Activated CD8-positive, alpha-beta memory T cell treated with anti-CD3 and anti-CD28 coated beads, Interleukin-2, amount 10 ng/mL, durations not matched to agents 7 days and 5 days (primary cell): ENCODE measurements around the gene LCA5. TPM values are rescaled to one million over a fixed set of nuclear protein-coding genes. Genes with fewer than 3 reads are reported as not detected.

Experiments used
- ATAC-seq: fragments of 150-1000 bp; cut with Tn5 transposase; one replicate; pipeline ENCODE4 v1.10.0; 2021; ENCODE audit warnings: moderate library complexity
- CTCF ChIA-PET: fragments of 350-600 bp; sonication (Branson Sonifier 250); formaldehyde crosslinking; loops from one replicate; lab custom pipeline; 2021; ENCODE audit warnings: antibody characterized with exemption; lab: Charles Lee
- DNase-seq: peaks from one replicate; pipeline ENCODE4 v3.0.0-alpha.2; 2020
- H3K27ac Mint-ChIP-seq: one replicate; pipeline ENCODE4 v1.8.0; 2021; ENCODE audit warnings: mild to moderate bottlenecking, mixed read lengths
- H3K27me3 Mint-ChIP-seq: one replicate; pipeline ENCODE4 v1.8.0; 2021; ENCODE audit warnings: mixed read lengths
- H3K36me3 Mint-ChIP-seq: one replicate; pipeline ENCODE4 v1.8.0; 2021; ENCODE audit warnings: mild to moderate bottlenecking, mixed read lengths
- H3K4me1 Mint-ChIP-seq: one replicate; pipeline ENCODE4 v1.8.0; 2021; ENCODE audit warnings: mixed read lengths
- H3K4me3 Mint-ChIP-seq: one replicate; pipeline ENCODE4 v1.8.0; 2021; ENCODE audit warnings: mild to moderate bottlenecking, moderate library complexity, mixed read lengths
- H3K9me3 Mint-ChIP-seq: one replicate; pipeline ENCODE4 v1.8.0; 2022; ENCODE audit warnings: low read depth, mixed read lengths
- total RNA-seq, 2 experiments: library from RNA; stranded (reverse); gene quantifications; one replicate each; pipeline ENCODE4 v1.2.3, GENCODE V29; 2021

Gene LCA5
- total RNA-seq, 2 experiments from 2014 or later, result 0.16 TPM; not detected in 1

GRCh38 chr6:79524065-79524464, 13.2 kb downstream of the LCA5 start:
- H3K4me3 Mint-ChIP-seq, result no peak overlapping the region
- no peaks in the 10 kb centered on the region for H3K36me3 Mint-ChIP-seq
- no peaks in the 10 kb centered on the region for H3K27me3 Mint-ChIP-seq
- CTCF ChIA-PET, result no interaction called here
- no peak for ATAC-seq
- no peak overlapping the region for H3K27ac Mint-ChIP-seq
- H3K4me1 Mint-ChIP-seq, result no peaks in the 10 kb centered on the region
- DNase-seq, result no peak
- H3K9me3 Mint-ChIP-seq, result no peaks in the 10 kb centered on the region

- Mint-ChIP-seq H3K9me3 (no peaks in the 10 kb centered on the region), H3K4me3 (no peak overlapping the region), H3K4me1 (no peaks in the 10 kb centered on the region), H3K27me3 (no peaks in the 10 kb centered on the region), H3K27ac (no peak overlapping the region), H3K36me3 (no peaks in the 10 kb centered on the region)
- DNase-seq (no peak), ATAC-seq (no peak)
- CTCF ChIA-PET, result no interaction called here
These were observed 14.6 kb downstream of the LCA5 start for GRCh38 chr6:79522609-79523008.

- H3K4me3 Mint-ChIP-seq, result no peak overlapping the region
- H3K27ac Mint-ChIP-seq, result no peak overlapping the region
- no peaks in the 10 kb centered on the region for H3K4me1 Mint-ChIP-seq
- H3K27me3 Mint-ChIP-seq, result no peaks in the 10 kb centered on the region
- H3K9me3 Mint-ChIP-seq, result no peaks in the 10 kb centered on the region
- no peaks in the 10 kb centered on the region for H3K36me3 Mint-ChIP-seq
- no peak for DNase-seq
- CTCF ChIA-PET, result no interaction called here
- no peak for ATAC-seq
These were observed 16.7 kb downstream of the LCA5 start for GRCh38 chr6:79520534-79520933.

- ATAC-seq, result no peak
- Mint-ChIP-seq H3K4me3 (no peak overlapping the region), H3K9me3 (no peaks in the 10 kb centered on the region), H3K27me3 (no peaks in the 10 kb centered on the region), H3K27ac (no peak overlapping the region), H3K36me3 (no peaks in the 10 kb centered on the region), H3K4me1 (no peaks in the 10 kb centered on the region)
- DNase-seq, result no peak
- CTCF ChIA-PET, result no interaction called here
These were observed 18.4 kb downstream of the LCA5 start for GRCh38 chr6:79518842-79519241.

GRCh38 chr6:79515436-79515835, 21.8 kb downstream of the LCA5 start:
- DNase-seq, result no peak
- H3K9me3 Mint-ChIP-seq, result no peaks in the 10 kb centered on the region
- H3K27ac Mint-ChIP-seq, result no peak overlapping the region
- no peaks in the 10 kb centered on the region for H3K27me3 Mint-ChIP-seq
- H3K4me3 Mint-ChIP-seq, result no peak overlapping the region
- H3K36me3 Mint-ChIP-seq, result no peaks in the 10 kb centered on the region
- CTCF ChIA-PET, result no interaction called here
- H3K4me1 Mint-ChIP-seq, result no peaks in the 10 kb centered on the region
- no peak for ATAC-seq

GRCh38 chr6:79513111-79513510, 24.1 kb downstream of the LCA5 start:
- no peaks in the 10 kb centered on the region for H3K9me3 Mint-ChIP-seq
- DNase-seq (no peak), ATAC-seq (no peak)
- H3K27ac Mint-ChIP-seq, result no peak overlapping the region
- CTCF ChIA-PET, result no interaction called here
- H3K27me3 Mint-ChIP-seq, result no peaks in the 10 kb centered on the region
- H3K36me3 Mint-ChIP-seq, result no peaks in the 10 kb centered on the region
- H3K4me3 Mint-ChIP-seq, result no peak overlapping the region
- no peaks in the 10 kb centered on the region for H3K4me1 Mint-ChIP-seq

- no peaks in the 10 kb centered on the region for H3K4me1 Mint-ChIP-seq
- no peaks in the 10 kb centered on the region for H3K9me3 Mint-ChIP-seq
- H3K27ac Mint-ChIP-seq, result no peak overlapping the region
- DNase-seq (no peak), ATAC-seq (no peak)
- no peaks in the 10 kb centered on the region for H3K36me3 Mint-ChIP-seq
- no peak overlapping the region for H3K4me3 Mint-ChIP-seq
- H3K27me3 Mint-ChIP-seq, result no peaks in the 10 kb centered on the region
- CTCF ChIA-PET, result no interaction called here
These were observed 25.2 kb downstream of the LCA5 start for GRCh38 chr6:79512014-79512413.

GRCh38 chr6:79510707-79511106, 26.5 kb downstream of the LCA5 start:
- DNase-seq (no peak), ATAC-seq (no peak)
- Mint-ChIP-seq H3K4me3 (no peak overlapping the region), H3K36me3 (no peaks in the 10 kb centered on the region), H3K9me3 (no peaks in the 10 kb centered on the region), H3K4me1 (no peaks in the 10 kb centered on the region), H3K27ac (no peak overlapping the region), H3K27me3 (no peaks in the 10 kb centered on the region)
- CTCF ChIA-PET, result no interaction called here

GRCh38 chr6:79506251-79506650, 31.0 kb downstream of the LCA5 start:
- no peak overlapping the region for H3K4me3 Mint-ChIP-seq
- ATAC-seq (no peak), DNase-seq (no peak)
- CTCF ChIA-PET, result no interaction called here
- H3K4me1 Mint-ChIP-seq, result no peaks in the 10 kb centered on the region
- no peaks in the 10 kb centered on the region for H3K9me3 Mint-ChIP-seq
- H3K27ac Mint-ChIP-seq, result no peak overlapping the region
- no peaks in the 10 kb centered on the region for H3K36me3 Mint-ChIP-seq
- no peaks in the 10 kb centered on the region for H3K27me3 Mint-ChIP-seq

- no peaks in the 10 kb centered on the region for H3K36me3 Mint-ChIP-seq
- no peak overlapping the region for H3K27ac Mint-ChIP-seq
- ATAC-seq, result no peak
These were observed 32.9 kb downstream of the LCA5 start for GRCh38 chr6:79504372-79504771.

GRCh38 chr6:79498842-79499241, 38.4 kb downstream of the LCA5 start:
- H3K9me3 Mint-ChIP-seq, result no peaks in the 10 kb centered on the region

More at GRCh38 chr6:79504372-79504771, 32.9 kb downstream of the LCA5 start:
- Mint-ChIP-seq H3K9me3 (no peaks in the 10 kb centered on the region), H3K4me3 (no peak overlapping the region), H3K4me1 (no peaks in the 10 kb centered on the region), H3K27me3 (no peaks in the 10 kb centered on the region)
- CTCF ChIA-PET, result no interaction called here
- DNase-seq, result no peak

GRCh38 chr6:79495246-79495645, 42.0 kb downstream of the LCA5 start:
- no peaks in the 10 kb centered on the region for H3K36me3 Mint-ChIP-seq
- no peaks in the 10 kb centered on the region for H3K4me1 Mint-ChIP-seq
- no peak overlapping the region for H3K4me3 Mint-ChIP-seq
- H3K27me3 Mint-ChIP-seq, result no peaks in the 10 kb centered on the region
- ATAC-seq (no peak), DNase-seq (no peak)
- CTCF ChIA-PET, result no interaction called here
- H3K9me3 Mint-ChIP-seq, result no peaks in the 10 kb centered on the region
- H3K27ac Mint-ChIP-seq, result no peak overlapping the region

More at GRCh38 chr6:79498842-79499241, 38.4 kb downstream of the LCA5 start:
- Mint-ChIP-seq H3K4me1 (no peaks in the 10 kb centered on the region), H3K27ac (no peak overlapping the region), H3K4me3 (no peak overlapping the region), H3K36me3 (no peaks in the 10 kb centered on the region), H3K27me3 (no peaks in the 10 kb centered on the region)
- CTCF ChIA-PET, result no interaction called here
- ATAC-seq (no peak), DNase-seq (no peak)

- DNase-seq (no peak), ATAC-seq (no peak)
- H3K4me1 Mint-ChIP-seq, result no peaks in the 10 kb centered on the region
- H3K9me3 Mint-ChIP-seq, result no peaks in the 10 kb centered on the region
- H3K36me3 Mint-ChIP-seq, result no peaks in the 10 kb centered on the region
- H3K4me3 Mint-ChIP-seq, result no peak overlapping the region
- no peak overlapping the region for H3K27ac Mint-ChIP-seq
- CTCF ChIA-PET, result no interaction called here
- no peaks in the 10 kb centered on the region for H3K27me3 Mint-ChIP-seq
These were observed 42.4 kb downstream of the LCA5 start for GRCh38 chr6:79494841-79495240.

- peaks cover 12% of the 10 kb centered on the region for H3K27me3 Mint-ChIP-seq
- H3K27ac Mint-ChIP-seq, result no peak overlapping the region
- no peaks in the 10 kb centered on the region for H3K4me1 Mint-ChIP-seq
- CTCF ChIA-PET, result no interaction called here
- H3K36me3 Mint-ChIP-seq, result no peaks in the 10 kb centered on the region
- no peak overlapping the region for H3K4me3 Mint-ChIP-seq
- H3K9me3 Mint-ChIP-seq, result no peaks in the 10 kb centered on the region
- DNase-seq (no peak), ATAC-seq (no peak)
These were observed 66.5 kb downstream of the LCA5 start for GRCh38 chr6:79470728-79471127.
